Natural killer cell (primary cell): Measurements from ENCODE around the gene TRIM6. TPM values are rescaled to one million over a fixed set of nuclear protein-coding genes. Genes with fewer than 3 reads are reported as not detected.

Source experiments
- ATAC-seq, 3 donors: fragments of 150-1000 bp in 2 of 3; fragments of 200-7000 bp in 1 of 3; cut with Tn5 transposase; 1 replicate in 1 of 3; 2 replicates in 2 of 3; pipeline ENCODE4 v1.10.0; 2021; ENCODE audit warnings: mild to moderate bottlenecking in 2 of 3, moderate library complexity in 2 of 3
- DNase-seq, 2 donors: peaks; one replicate each; pipeline versions ENCODE4 v3.0.0 to v3.0.0-alpha.2; 2013 to 2021; ENCODE audit warnings: mixed read lengths in 1 of 2
- H3K27ac ChIP-seq: one replicate; pipeline ENCODE4 v1.5.1; 2013; ENCODE audit warnings: mild to moderate bottlenecking, low read length
- H3K27me3 ChIP-seq: one replicate; pipeline ENCODE4 v1.6.1; 2013; ENCODE audit warnings: low read length; ENCODE audit not compliant: control insufficient read depth, insufficient read depth
- H3K36me3 ChIP-seq: one replicate; pipeline ENCODE4 v1.6.1; 2013; ENCODE audit warnings: low read length; ENCODE audit not compliant: control insufficient read depth, insufficient read depth
- H3K4me1 ChIP-seq: one replicate; pipeline ENCODE4 v1.6.1; 2013; ENCODE audit warnings: low read length; ENCODE audit not compliant: control insufficient read depth, insufficient read depth
- H3K4me3 ChIP-seq: one replicate; pipeline ENCODE4 v1.5.1; 2013; ENCODE audit warnings: low read length
- H3K9me3 ChIP-seq: one replicate; pipeline ENCODE4 v1.6.1; 2013; ENCODE audit warnings: low read length; ENCODE audit not compliant: control insufficient read depth, insufficient read depth
- H3K27ac Mint-ChIP-seq, 2 donors: one replicate each; pipeline ENCODE4 v1.8.0; 2022; ENCODE audit warnings: mild to moderate bottlenecking in 2 of 2, mixed read lengths in 2 of 2, moderate library complexity in 1 of 2
- H3K27me3 Mint-ChIP-seq, 2 donors: one replicate each; pipeline ENCODE4 v1.8.0; 2022; ENCODE audit warnings: low read depth in 2 of 2, mixed read lengths in 2 of 2
- H3K36me3 Mint-ChIP-seq: one replicate; pipeline ENCODE4 v1.8.0; 2022; ENCODE audit warnings: mixed read lengths
- H3K4me1 Mint-ChIP-seq, 2 donors: one replicate each; pipeline ENCODE4 v1.8.0; 2022; ENCODE audit warnings: mixed read lengths in 2 of 2
- H3K4me3 Mint-ChIP-seq: one replicate; pipeline ENCODE4 v1.8.0; 2022; ENCODE audit warnings: mild to moderate bottlenecking, moderate library complexity, mixed read lengths
- H3K9me3 Mint-ChIP-seq, 2 donors: one replicate each; pipeline ENCODE4 v1.8.0; 2022; ENCODE audit warnings: mixed read lengths in 2 of 2
- WGBS: methylation state at CpG from one replicate; pipeline ENCODE4 v1.1.7; 2013; ENCODE audit warnings: missing lambda C conversion rate; ENCODE audit not compliant: insufficient coverage; 5-methylcytosine and 5-hydroxymethylcytosine counted together
- intact Hi-C: fragments of 100-400 bp; cut with micrococcal nuclease; formaldehyde crosslinking; loops from one replicate; pipeline ENCODE4 v1.14.2; 2022
- total RNA-seq, 4 donors: library from RNA; stranded (reverse); fragments of 120-200 nt in 1 of 4; gene quantifications; one replicate each; pipeline versions ENCODE4 v1.2.3 to v1.2.4, GENCODE V29; 2013 to 2022
- TF ChIP-seq, protein P1 (sequence below): fragments of 200-600 bp; IDR thresholded peaks from one replicate; pipeline ENCODE4 v1.8.0; 2022; ENCODE audit warnings: antibody characterized with exemption

Gene TRIM6, protein sequence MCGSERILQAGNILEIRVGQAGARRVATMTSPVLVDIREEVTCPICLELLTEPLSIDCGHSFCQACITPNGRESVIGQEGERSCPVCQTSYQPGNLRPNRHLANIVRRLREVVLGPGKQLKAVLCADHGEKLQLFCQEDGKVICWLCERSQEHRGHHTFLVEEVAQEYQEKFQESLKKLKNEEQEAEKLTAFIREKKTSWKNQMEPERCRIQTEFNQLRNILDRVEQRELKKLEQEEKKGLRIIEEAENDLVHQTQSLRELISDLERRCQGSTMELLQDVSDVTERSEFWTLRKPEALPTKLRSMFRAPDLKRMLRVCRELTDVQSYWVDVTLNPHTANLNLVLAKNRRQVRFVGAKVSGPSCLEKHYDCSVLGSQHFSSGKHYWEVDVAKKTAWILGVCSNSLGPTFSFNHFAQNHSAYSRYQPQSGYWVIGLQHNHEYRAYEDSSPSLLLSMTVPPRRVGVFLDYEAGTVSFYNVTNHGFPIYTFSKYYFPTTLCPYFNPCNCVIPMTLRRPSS
- 1 to 10 TPM in 1 of 3 donors, not detected in 2; 1.1 TPM for total RNA-seq
- 0.68 TPM for total RNA-seq (2013)

DNA sequence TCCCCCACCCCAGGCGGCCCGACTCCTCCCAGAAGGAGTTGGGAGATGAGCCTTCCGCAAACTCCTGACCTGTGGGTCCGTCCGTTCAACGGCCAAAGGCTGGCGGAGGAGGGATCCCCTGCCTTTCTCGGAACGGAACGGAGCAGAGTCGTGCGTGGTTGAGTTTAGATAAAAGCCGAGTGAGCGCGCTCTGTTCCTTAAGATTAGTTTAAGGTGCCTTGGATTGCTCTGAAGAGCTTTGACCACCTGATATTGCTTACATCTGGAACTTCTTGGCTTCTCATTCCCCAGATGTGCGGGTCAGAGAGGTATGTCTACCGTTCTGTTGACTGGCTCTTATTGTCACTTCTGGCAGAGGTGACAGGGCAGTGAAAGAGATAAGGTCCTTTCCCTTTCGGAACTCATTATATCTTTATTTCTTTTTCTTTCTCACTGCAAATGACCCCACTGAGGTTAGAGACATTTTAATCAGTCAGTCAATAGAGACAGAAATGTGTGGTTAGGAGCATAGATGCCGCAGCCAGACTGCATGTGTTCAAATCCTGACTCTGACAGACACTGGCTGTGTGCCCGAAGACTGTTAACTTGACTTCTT lies at the start of gene TRIM6:
Gene TRIM6, plus strand, starts transcription at position 31 of the 595 bp plus-strand sequence. Its CDS starts 261 bp downstream, at position 292.
- no peak within 1 kb of the TSS for H3K27ac ChIP-seq

GRCh38 chr11:5547982-5548381 lies 48.5 kb upstream of the TRIM6 start:
- WGBS, result no CpG with 5 or more reads among the region's 1 CpG
- Mint-ChIP-seq H3K27ac (no peak overlapping the region), H3K9me3 (no peaks in the 10 kb centered on the region), H3K4me1 (no peaks in the 10 kb centered on the region), H3K36me3 (no peaks in the 10 kb centered on the region), H3K27me3 (peaks cover 9 to 21% of the 10 kb centered on the region in 2 donors), H3K4me3 (no peak overlapping the region)
- H3K4me1 ChIP-seq, result no peaks in the 10 kb centered on the region
- intact Hi-C loops, result no loop called here
- H3K27ac ChIP-seq, result no peak overlapping the region
- no peak for ATAC-seq
- no peak for DNase-seq
- H3K9me3 ChIP-seq, result no peaks in the 10 kb centered on the region
- no peak overlapping the region for H3K4me3 ChIP-seq
- H3K36me3 ChIP-seq, result no peaks in the 10 kb centered on the region
- TF ChIP-seq, protein P1, sequence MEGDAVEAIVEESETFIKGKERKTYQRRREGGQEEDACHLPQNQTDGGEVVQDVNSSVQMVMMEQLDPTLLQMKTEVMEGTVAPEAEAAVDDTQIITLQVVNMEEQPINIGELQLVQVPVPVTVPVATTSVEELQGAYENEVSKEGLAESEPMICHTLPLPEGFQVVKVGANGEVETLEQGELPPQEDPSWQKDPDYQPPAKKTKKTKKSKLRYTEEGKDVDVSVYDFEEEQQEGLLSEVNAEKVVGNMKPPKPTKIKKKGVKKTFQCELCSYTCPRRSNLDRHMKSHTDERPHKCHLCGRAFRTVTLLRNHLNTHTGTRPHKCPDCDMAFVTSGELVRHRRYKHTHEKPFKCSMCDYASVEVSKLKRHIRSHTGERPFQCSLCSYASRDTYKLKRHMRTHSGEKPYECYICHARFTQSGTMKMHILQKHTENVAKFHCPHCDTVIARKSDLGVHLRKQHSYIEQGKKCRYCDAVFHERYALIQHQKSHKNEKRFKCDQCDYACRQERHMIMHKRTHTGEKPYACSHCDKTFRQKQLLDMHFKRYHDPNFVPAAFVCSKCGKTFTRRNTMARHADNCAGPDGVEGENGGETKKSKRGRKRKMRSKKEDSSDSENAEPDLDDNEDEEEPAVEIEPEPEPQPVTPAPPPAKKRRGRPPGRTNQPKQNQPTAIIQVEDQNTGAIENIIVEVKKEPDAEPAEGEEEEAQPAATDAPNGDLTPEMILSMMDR, result no peak
- no peaks in the 10 kb centered on the region for H3K27me3 ChIP-seq

More for the DNA sequence above, at the start of gene TRIM6:
- no peaks in the 10 kb centered on the region for H3K9me3 ChIP-seq
- DNase-seq (peak in 1 of 2 donors; percentile 14), ATAC-seq (peak in 2 of 3 donors; percentile 30 to 40)
- no peaks in the 10 kb centered on the region for H3K27me3 ChIP-seq
- H3K9me3 Mint-ChIP-seq, result no peaks in the 10 kb centered on the region
- intact Hi-C loops, result no loop called here
- peaks cover 11% of the 10 kb centered on the region for H3K4me1 ChIP-seq
- peaks cover 7 to 13% of the 10 kb centered on the region in 2 donors for H3K27me3 Mint-ChIP-seq
- H3K4me3 ChIP-seq, result peak within 1 kb of the TSS; percentile 33
- 9% methylated on average over 19 of the region's 20 CpGs for WGBS
- no peaks in the 10 kb centered on the region for H3K36me3 ChIP-seq
- peak within 1 kb of the TSS; percentile 9 to 77 for H3K27ac Mint-ChIP-seq
- TF ChIP-seq, protein P1, result no peak
- peak within 1 kb of the TSS; percentile 85 for H3K4me3 Mint-ChIP-seq
- peaks cover 7 to 12% of the 10 kb centered on the region in 2 donors for H3K4me1 Mint-ChIP-seq
- H3K36me3 Mint-ChIP-seq, result no peaks in the 10 kb centered on the region

DNA sequence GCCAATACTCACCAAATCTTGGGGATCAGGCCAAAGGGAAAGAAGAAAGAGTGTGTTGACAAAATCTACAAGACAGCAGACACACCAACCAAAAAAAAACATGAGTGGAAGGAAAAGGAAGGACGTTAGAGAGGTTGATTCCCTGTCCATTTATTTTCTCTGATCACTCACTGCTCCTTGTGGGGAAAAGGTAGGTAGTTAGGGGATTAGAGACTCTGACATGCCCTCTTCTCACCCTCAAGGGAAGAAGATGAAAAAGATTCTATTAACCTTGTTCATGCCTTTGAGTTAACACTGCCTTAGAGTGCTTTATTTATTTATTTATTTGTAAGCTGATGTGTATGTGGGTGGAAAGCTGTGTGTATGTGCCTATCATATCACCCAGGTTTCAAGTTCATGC lies 48.0 kb upstream of the TRIM6 start, which contains the start of gene OR52H1:
Gene OR52H1, minus strand, starts transcription at position 101 of the 400 bp plus-strand sequence. CDS start 3,035 bp downstream, outside the sequence.
- intact Hi-C loops, result no loop called here

More for the DNA sequence above, 48.0 kb upstream of the TRIM6 start, which contains the start of gene OR52H1:
- no CpG with 5 or more reads among the region's 1 CpG for WGBS
- no peak for ATAC-seq
- no peaks in the 10 kb centered on the region for H3K9me3 ChIP-seq
- Mint-ChIP-seq H3K4me1 (no peaks in the 10 kb centered on the region), H3K27me3 (peaks cover 9 to 21% of the 10 kb centered on the region in 2 donors), H3K4me3 (no peak within 1 kb of the TSS), H3K36me3 (no peaks in the 10 kb centered on the region), H3K27ac (no peak within 1 kb of the TSS), H3K9me3 (no peaks in the 10 kb centered on the region)
- no peaks in the 10 kb centered on the region for H3K36me3 ChIP-seq
- no peaks in the 10 kb centered on the region for H3K4me1 ChIP-seq
- no peak for DNase-seq
- no peak within 1 kb of the TSS for H3K4me3 ChIP-seq
- TF ChIP-seq, protein P1, result no peak
- no peaks in the 10 kb centered on the region for H3K27me3 ChIP-seq
- no peak within 1 kb of the TSS for H3K27ac ChIP-seq
